Stimulated activated CD4-positive, alpha-beta T cell treated with anti-CD3 and anti-CD28 coated beads, Interleukin-15, amount 100 ng/mL, for 24 hours (primary cell): ENCODE measurements around the gene RPUSD1.
A peak's percentile ranks its signal among the peaks of the same experiment; 100 is the strongest.

Source experiments
- DNase-seq: peaks from one replicate; pipeline ENCODE4 v3.0.0-alpha.2; 2020

RPUSD1 gene

DNA sequence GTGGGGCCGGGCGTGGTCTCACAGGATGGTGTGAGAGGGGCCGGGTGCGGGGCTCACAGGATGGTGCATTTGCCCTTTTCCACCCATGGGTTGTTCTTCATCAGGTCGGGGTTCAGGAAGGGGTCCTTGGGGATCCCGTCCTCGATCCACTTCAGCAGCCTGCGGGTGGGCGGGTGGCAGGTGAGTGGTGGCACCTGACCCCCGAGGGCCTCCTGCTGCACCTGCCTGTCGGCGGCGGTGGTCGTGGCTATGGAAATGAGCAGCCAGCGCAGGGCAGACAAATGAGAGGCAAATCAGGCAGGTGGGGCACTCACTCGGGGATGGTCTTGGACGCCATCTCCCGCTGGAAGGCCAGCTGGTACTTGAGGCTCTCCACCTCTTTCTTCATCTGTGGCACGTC, 10.5 kb upstream of the RPUSD1 start:
- no peak for DNase-seq

- no peak for DNase-seq
Measured at GRCh38 chr16:797686-798085, 9.5 kb upstream of the RPUSD1 start.

DNA sequence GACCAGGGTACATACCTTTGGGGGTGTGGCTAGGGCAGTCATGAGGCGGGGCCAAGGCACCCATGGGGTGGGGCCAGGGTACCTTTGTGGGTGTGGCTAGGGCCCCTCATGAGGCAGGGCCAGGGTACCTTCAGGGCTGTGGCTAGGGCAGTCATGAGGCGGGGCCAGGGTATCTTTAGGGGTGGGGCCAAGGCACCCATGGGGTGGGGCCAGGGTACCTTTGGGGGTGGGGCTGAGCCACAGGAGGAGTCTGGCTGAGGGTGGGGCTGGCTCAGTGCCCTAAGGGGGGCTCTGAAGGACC, 8.9 kb upstream of the RPUSD1 start:
- DNase-seq: peak; percentile 56

DNA sequence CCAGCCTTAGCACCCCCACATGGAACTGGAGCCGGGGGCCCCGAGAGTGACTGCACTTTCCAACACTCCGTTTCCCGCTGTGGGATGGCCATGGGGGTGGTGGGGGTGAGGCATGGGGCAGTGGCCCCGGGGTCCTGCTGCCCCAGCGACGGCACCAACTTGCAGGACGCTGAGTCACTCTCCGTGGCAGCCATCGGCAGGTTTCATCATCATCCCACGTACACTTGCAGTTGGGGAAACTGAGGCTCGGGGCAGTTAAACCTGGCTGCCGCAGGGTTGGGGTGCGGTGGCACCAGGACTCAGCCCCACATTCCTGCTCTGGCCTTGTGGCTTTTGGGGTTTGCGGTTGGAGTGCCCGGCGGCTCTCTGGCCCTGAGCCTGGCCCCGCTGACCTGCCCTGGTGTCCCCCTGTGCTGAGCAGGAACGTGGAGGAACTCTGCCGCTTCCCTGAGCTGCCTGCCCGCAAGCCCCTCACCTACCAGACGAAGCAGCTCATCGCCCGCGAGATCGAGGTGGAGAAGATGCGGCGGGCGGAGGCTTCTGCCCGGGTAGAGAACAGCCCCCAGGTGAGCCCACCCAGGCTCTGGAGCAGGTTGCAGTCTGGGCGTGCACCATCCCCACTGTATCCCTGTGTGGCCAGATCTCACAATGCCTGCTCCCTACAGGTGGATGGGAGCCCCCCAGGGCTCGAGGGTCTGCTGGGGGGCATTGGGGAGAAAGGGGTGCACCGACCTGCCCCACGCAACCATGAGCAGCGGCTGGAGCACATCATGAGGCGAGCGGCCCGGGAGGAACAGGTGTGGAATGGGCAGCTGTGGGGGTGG, 8.3 kb upstream of the RPUSD1 start:
- DNase-seq: no peak

DNA sequence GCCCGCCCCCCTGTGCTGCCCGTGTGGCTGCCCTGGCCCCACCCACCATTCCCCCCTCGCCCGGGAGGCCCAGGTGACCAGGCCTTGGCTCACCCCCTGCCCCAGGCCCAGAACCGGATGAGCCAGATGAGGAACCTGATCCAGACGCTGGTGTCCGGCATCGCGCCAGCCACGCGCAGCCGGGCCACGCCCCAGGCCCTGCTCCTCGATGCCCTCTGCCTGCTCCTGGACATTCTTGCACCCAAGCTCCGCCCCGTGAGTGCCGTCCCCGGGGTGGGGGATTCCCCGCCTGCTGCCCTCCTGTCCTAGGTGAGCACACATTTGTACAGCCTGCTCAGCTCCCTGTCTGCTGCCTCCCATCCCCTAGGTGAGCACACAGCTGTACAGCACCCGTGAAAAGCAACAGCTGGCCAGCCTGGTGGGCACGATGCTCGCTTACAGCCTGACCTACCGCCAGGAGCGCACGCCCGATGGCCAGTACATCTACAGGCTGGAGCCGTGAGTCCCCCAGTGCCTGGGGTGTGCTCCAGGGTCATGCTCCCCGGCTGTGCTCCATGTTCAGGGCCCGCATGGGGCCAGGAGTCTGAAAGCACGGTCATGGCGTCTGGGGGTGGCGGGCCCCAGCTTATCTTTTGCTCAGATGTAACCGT, 7.5 kb upstream of the RPUSD1 start:
- no peak for DNase-seq

DNA sequence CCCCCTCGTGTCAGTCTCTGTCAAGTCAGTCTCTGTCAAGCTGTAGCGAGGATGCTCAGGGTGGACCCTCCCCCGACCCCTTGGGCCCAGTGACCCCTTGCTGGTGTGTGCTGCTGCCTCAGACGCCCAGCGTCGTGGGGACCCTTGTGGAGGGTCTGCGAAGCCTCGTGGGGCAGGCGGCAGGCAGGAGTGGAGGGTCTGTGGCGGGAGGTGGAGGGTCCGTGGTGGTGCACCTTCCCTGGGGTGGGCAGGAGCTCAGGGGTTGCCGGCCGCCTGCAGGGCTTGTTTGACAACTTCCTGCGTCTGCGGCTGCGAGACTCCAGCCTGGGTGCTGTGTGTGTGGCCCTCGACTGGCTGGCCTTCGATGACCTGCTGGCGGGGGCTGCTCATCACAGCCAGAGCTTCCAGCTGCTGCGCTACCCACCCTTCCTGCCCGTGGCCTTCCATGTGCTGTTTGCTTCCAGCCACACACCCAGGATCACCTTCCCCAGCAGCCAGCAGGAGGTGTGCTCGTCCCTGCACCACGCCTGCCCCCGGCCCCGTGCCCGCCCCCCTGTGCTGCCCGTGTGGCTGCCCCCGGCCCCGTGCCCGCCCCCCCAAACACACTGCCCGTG, 6.8 kb upstream of the RPUSD1 start:
- no peak for DNase-seq

DNA sequence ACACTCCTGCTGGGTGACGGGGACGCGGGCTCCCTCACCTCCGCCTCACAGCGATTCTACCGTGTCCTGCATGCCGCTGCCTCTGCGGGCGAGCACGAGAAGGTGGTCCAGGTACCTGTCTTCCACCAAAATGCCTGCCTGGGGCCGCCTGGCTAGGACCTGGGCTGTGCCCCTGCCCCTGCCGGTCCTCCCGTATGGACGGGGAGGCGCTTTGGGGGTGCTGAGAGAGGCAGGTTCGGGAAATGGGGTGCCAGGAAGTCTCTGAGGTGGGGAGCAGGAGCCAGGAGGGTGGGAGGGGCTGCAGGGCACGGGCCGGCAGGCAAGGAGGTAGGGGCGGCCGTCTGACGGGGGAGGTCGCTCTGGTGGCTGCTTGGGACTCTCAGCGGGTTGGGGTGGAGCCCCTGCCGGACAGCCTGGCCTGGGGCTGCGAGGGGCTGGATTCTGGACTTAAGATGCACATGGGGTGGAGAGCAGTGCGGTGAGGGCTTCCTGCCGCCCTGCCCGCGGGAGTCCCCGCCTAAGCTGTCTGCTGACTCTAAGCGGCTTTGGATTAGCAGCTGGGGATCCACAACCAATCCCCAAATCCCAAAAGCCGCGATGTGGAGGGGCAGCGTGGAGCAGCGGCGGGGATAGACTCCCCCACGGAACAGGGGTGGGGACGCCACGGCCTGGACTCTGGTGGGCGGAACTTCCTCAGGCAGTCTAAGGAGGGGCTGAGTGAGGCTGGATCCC, 6.1 kb upstream of the RPUSD1 start:
- no peak for DNase-seq

DNA sequence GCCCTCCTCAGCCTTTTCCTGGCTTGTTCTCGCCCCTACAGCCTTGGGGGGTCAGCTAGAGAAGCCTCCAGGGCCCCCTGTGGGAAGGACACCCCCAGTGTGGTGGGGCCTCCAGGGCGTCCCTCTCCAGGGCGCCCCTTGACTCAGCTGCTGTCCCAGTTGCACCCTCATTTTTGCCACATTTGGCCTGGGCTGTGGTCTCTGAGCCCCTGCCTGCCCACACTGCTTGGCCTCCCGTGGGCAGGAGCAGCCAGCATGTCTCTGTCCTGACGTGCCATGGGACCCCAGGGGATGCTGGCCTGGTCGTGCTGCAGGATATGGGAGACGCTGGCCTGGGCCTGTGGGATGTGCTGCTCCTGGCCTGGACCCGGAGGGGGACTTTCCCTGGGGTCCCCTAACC, 5.2 kb upstream of the RPUSD1 start:
- DNase-seq: no peak

DNA sequence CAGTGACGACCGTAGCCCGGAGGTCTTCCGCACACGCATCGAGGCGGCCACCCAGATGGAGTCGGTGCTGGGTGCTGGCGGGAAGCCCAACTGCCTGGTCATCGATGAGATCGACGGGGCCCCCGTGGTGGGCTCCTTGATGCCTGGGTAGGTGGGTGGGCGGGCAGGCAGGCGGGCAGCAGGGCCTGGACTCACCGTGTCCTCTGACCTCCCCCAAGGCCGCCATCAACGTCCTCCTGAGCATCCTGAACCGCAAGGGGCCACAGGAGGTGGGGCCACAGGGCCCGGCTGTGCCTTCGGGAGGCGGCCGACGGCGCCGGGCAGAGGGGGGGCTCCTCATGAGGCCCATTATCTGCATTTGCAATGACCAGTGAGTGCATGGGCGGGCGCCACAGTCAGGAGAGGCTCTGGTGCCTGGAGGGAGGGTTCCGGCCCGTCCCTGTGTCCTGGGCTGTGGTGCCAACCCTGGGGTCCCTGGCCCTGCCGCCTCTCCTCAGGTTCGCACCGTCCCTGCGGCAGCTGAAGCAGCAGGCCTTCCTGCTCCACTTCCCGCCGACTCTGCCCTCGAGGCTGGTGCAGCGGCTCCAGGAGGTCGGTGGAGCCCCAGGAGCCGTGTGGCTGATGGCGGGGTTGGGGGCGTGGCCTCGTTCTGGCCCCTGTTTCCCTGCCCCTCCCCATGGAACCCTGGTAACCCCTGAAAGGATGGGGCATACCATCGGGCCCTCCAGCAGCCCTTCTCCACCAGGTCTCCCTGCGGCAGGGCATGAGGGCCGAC, 4.2 kb upstream of the RPUSD1 start:
- no peak for DNase-seq

DNA sequence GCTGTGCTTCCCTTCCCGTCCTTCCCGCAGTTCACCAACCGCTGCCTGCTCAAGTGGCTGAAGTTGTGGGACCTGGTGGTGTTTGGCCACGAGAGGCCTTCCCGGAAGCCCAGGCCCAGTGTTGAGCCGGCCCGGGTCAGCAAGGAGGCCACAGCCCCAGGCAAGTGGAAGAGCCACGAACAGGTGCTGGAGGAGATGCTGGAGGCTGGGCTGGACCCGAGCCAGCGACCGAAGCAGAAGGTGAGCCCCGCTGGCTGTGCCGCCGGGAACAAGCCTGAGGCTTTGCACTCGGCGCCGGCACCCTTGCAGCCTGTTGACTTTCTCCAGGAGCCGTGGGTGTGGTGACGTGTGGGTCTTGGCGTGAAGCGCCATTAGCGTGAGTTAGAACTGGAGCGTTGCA, 3.0 kb upstream of the RPUSD1 start:
- no peak for DNase-seq

GRCh38 chr16:790086-790485, 1.9 kb upstream of the RPUSD1 start:
- DNase-seq: no peak

DNA sequence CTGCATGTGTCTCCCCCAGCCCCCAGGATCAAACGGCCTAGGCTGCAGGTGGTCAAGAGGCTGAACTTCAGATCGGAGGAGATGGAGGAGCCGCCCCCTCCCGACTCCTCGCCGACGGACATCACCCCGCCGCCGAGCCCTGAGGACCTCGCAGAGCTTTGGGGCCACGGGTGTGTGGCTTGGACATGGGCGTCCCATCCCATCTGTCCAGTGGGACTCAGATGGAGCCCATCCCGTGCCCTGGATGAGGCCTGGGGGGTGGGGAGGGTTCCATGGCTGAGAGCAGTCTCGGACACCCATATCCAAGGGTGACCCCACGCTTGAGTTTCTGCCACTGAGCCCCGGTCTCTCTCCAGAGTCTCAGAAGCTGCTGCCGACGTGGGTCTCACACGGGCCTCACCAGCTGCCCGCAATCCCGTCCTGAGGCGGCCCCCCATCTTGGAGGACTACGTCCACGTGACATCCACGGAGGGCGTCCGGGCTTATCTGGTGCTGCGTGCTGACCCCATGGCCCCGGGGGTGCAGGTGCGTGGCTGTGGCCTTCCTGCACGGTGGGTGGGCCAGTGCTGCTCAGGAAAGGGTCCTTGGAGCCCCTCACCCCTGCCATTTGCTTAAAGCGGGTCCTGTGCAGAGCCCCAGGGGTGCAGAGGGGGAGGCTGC, 1.1 kb upstream of the RPUSD1 start:
- DNase-seq: no peak

GRCh38 chr16:788399-789126, 382 bp upstream of the RPUSD1 start, which contains the start of gene CHTF18:
Gene CHTF18 (plus strand): TSS chr16:788620. CDS start chr16:788685, 65 bp downstream.
- DNase-seq: peak; percentile 94

- DNase-seq: no peak
Measured at GRCh38 chr16:787321-787966, 737 bp downstream of the RPUSD1 start.

DNA sequence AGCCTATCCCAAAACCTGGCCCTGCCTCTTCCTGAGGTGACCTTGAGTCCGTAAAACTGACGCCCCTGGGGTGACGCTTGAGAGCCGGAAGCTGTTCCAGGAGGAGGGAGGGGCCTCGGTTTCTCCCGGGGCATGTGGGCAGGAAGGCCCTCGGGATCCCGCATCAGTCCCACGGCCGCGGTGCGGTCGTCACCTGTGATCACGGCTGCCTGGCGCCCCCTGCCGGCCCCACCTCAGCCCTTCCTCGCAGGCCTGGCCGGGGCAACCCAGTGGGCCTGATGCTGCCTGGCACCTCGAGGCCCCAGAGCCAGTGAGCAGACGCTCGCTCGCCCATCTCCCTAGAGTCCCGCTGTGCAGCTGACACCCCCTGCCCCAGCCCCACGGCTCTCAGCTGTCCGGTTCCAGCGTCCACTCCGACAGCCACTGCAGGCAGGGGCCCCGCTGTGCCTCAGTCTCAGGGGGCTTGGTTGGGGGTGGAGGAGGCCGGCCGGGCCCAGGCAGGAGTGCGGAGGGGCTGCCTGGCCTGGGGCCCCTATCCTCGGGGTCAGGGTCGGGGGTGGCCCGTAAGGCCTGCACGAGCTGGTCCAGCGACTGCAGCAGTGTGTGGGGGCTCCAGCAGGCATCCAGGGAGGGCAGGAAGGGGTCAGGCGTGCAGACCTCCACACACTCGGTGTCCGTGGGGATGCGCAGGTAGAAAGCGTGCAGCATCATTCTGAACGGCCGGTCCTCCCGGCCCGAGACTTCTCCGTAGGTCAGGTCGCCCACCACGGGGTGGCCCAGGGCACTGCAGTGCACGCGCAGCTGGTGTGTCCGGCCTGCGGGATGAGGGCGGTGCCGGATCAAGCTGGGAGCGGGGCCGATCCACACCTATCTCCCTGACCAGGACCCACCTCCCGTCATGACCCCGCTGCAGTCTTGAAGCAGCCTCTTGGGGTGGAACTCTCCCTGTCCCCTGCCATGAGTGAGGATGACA, 2.3 kb downstream of the RPUSD1 start:
- DNase-seq: peak; percentile 85

- DNase-seq: no peak
Measured at GRCh38 chr16:784431-784830, 3.8 kb downstream of the RPUSD1 start.

- DNase-seq: no peak
Measured at GRCh38 chr16:783404-784161, 4.6 kb downstream of the RPUSD1 start.

DNA sequence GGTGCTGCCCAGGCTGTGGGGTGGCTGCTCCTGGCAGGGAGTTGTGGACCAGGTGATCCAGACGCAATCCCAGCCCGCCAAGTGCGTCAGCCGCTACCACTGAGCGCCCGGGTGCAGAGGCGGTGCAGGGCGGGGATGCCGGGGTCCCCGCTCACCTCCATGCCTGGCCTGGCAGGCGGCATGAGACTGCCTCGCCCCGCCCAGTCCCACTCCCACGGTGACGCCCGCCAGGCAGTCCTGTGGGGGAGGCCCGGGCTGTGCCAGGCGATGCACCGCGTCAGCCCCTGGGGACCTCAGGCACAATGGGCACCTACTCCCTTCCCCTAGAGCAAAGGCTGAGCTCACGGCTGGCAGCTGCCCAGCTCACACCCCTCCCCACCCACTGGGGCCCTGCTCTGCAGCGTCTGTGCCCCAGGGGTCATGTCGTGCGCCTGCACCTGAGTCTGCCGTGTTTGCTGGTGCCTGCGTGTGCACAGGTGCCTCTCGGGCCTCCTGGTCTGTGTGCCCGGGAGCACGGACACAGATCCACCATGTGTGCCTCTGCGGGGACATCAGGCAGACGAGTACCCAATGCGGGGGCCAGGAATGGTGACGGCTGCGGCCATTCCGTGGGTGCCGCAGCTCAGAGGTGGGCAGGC, 5.3 kb downstream of the RPUSD1 start:
- DNase-seq: no peak
